ENCODE results near the gene DEGS2. TPM values are rescaled to one million over a fixed set of nuclear protein-coding genes. Genes with fewer than 3 reads are reported as not detected.

The DEGS2 gene
- total and polyA plus RNA-seq, 2 experiments from 2014 or later: 0.63 to 2.2 TPM

- H3K27ac ChIP-seq (ENCODE audit: low read depth): no peak overlapping the region
- ATAC-seq: no peak
Observed at GRCh38 chr14:100170880-100171279, 11.4 kb upstream of the DEGS2 start.

More at GRCh38 chr14:100170880-100171279, 11.4 kb upstream of the DEGS2 start:
- no peak for TF ChIP-seq JUNB (IDR thresholded peaks at IDR 0.05; ENCODE audit: unreplicated experiment)
- no peak for TF ChIP-seq REST (IDR thresholded peaks at IDR 0.05; ENCODE audit: unreplicated experiment)
- TF ChIP-seq ZNF331 (CRISPR knock-in tag; IDR thresholded peaks at IDR 0.05; ENCODE audit: low read depth): no peak
- no peak for TF ChIP-seq NANOG (IDR thresholded peaks at IDR 0.05; ENCODE audit: borderline replicate concordance)
- TF ChIP-seq ZNF114 (CRISPR knock-in tag; IDR thresholded peaks at IDR 0.05): no peak
- no peak for TF ChIP-seq ZNF462 (CRISPR knock-in tag; IDR thresholded peaks at IDR 0.05)
- no peak for TF ChIP-seq EZH2phosphoT487 (IDR thresholded peaks at IDR 0.05; ENCODE audit: unreplicated experiment)
- Histone ChIP-seq H3K36me3 (ENCODE audit: insufficient read depth) (no peaks in the 10 kb centered on the region), H3K4me2 (no peak overlapping the region), H3K9me2 (ENCODE audit: insufficient read depth) (no peaks in the 10 kb centered on the region), H3K4me1 (ENCODE audit: insufficient read depth) (no peaks in the 10 kb centered on the region), H3K79me2 (replicated peaks; ENCODE audit: insufficient read depth) (no peaks in the 10 kb centered on the region), H3K27me3 (ENCODE audit: insufficient read depth) (0 out of 2 replicates have a peak, but pooled peaks cover 7% of the 10 kb centered on the region), H4K20me1 (replicated peaks; ENCODE audit: insufficient read depth) (no peaks in the 10 kb centered on the region), H2AFZ (no peak overlapping the region), H3K4me3 (no peak overlapping the region), H3F3A (replicated peaks; ENCODE audit: low read depth) (peaks cover 6% of the 10 kb centered on the region; the same call in 1 of the 2 replicates)
- Mint-ChIP-seq H3K36me3 (ENCODE audit: low read depth) (no peaks in the 10 kb centered on the region), H3K27ac (no peak overlapping the region), H3K9me3 (no peaks in the 10 kb centered on the region; the same call in 2 of the 3 replicates), H3K4me3 (no peak overlapping the region), H3K27me3 (ENCODE audit: insufficient read depth, low read depth, poor library complexity) (peaks cover 12% of the 10 kb centered on the region), H3K4me1 (peaks cover 6% of the 10 kb centered on the region)
- no peak for DNase-seq (ENCODE audit: low spot score)
